Neural progenitor cell (in vitro differentiated cells): Measurements from ENCODE around the gene KRTAP12-2.

Source experiments
- EZH2 ChIP-seq: fragments of 200-600 bp; sonication (generic); IDR thresholded peaks from 2 replicates; pipeline ENCODE4 v1.6.1; 2017; ENCODE audit warnings: antibody characterized with exemption, mild to moderate bottlenecking, moderate library complexity
- EZH2phosphoT487 ChIP-seq: fragments of 200-600 bp; sonication (generic); IDR thresholded peaks from 2 replicates; pipeline ENCODE4 v1.6.1; 2017; ENCODE audit warnings: antibody characterized with exemption
- TF ChIP-seq, protein P1 (sequence below): fragments of 200-600 bp; sonication (generic); IDR thresholded peaks from 2 replicates; pipeline ENCODE4 v1.5.1; 2017; ENCODE audit warnings: antibody characterized with exemption, mild to moderate bottlenecking

DNA sequence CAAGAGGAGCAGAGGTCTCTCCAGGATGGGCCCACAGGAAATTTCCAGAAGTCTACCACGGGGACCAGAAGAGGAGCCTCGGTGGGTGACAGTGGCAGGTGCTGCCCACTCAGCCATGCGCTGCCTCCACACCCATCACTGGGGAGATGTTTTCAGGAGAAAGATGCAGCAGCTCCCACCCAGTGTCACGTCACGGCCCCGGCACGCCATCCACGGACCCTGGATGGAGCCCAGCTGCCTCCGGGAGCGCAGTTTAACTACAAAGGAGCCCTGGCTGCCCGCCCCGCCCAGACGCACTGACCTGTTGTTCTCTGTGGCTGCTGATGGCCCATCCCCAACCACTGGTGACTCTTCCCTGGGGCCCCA is 37.9 kb upstream of the KRTAP12-2 start:
- TF ChIP-seq, protein P1, sequence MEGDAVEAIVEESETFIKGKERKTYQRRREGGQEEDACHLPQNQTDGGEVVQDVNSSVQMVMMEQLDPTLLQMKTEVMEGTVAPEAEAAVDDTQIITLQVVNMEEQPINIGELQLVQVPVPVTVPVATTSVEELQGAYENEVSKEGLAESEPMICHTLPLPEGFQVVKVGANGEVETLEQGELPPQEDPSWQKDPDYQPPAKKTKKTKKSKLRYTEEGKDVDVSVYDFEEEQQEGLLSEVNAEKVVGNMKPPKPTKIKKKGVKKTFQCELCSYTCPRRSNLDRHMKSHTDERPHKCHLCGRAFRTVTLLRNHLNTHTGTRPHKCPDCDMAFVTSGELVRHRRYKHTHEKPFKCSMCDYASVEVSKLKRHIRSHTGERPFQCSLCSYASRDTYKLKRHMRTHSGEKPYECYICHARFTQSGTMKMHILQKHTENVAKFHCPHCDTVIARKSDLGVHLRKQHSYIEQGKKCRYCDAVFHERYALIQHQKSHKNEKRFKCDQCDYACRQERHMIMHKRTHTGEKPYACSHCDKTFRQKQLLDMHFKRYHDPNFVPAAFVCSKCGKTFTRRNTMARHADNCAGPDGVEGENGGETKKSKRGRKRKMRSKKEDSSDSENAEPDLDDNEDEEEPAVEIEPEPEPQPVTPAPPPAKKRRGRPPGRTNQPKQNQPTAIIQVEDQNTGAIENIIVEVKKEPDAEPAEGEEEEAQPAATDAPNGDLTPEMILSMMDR: no peak
- TF ChIP-seq EZH2phosphoT487 (no peak), EZH2 (no peak)
